Measurements from ENCODE around the gene TMEM181.
"Not testable (repeated sequence)": the region's sequence is repeated elsewhere in the genome, so short reads cannot be mapped to it uniquely, and the experiment has no call there.

TMEM181 gene

GRCh38 chr6:158660333-158660754, 100.5 kb downstream of the TMEM181 start:
- no peak for DNase-seq (ENCODE audit: low read depth in 2 of 2)

- no peak for DNase-seq (ENCODE audit: low read depth in 2 of 2)
Observed at GRCh38 chr6:158661156-158661685, 101.3 kb downstream of the TMEM181 start.

- DNase-seq (ENCODE audit: low read depth in 2 of 2): no peak
Observed at GRCh38 chr6:158662607-158662953, 102.7 kb downstream of the TMEM181 start.

- no peak for DNase-seq (ENCODE audit: low read depth in 2 of 2)
Observed at GRCh38 chr6:158662954-158663624, 103.2 kb downstream of the TMEM181 start.

- no peak for DNase-seq (ENCODE audit: low read depth in 2 of 2)
Observed at GRCh38 chr6:158663625-158664165, 103.8 kb downstream of the TMEM181 start.

- no peak for DNase-seq (ENCODE audit: low read depth in 2 of 2)
Observed at GRCh38 chr6:158665332-158665731, 105.4 kb downstream of the TMEM181 start.

GRCh38 chr6:158666628-158667359, 106.9 kb downstream of the TMEM181 start:
- DNase-seq (ENCODE audit: low read depth in 2 of 2): no peak

- no peak for DNase-seq (ENCODE audit: low read depth in 2 of 2)
Observed at GRCh38 chr6:158667360-158667981, 107.6 kb downstream of the TMEM181 start.

- no peak for DNase-seq (ENCODE audit: low read depth in 2 of 2)
Observed at GRCh38 chr6:158668707-158669103, 108.8 kb downstream of the TMEM181 start.

- no peak for DNase-seq (ENCODE audit: low read depth in 2 of 2)
Observed at GRCh38 chr6:158669145-158670035, 109.5 kb downstream of the TMEM181 start.

- not testable (repeated sequence) for DNase-seq (ENCODE audit: low read depth in 2 of 2)
Observed at GRCh38 chr6:158672119-158672518, 112.2 kb downstream of the TMEM181 start.

- DNase-seq (ENCODE audit: low read depth in 2 of 2): no peak
Observed at GRCh38 chr6:158672726-158673125, 112.8 kb downstream of the TMEM181 start.

GRCh38 chr6:158674342-158675131, 114.6 kb downstream of the TMEM181 start:
- no peak for DNase-seq (ENCODE audit: low read depth in 2 of 2)

GRCh38 chr6:158677094-158677493, 117.2 kb downstream of the TMEM181 start:
- not testable (repeated sequence) for DNase-seq (ENCODE audit: low read depth in 2 of 2)

- no peak for DNase-seq (ENCODE audit: low read depth in 2 of 2)
Observed at GRCh38 chr6:158677906-158678578, 118.2 kb downstream of the TMEM181 start.

- DNase-seq (ENCODE audit: low read depth in 2 of 2): no peak
Observed at GRCh38 chr6:158680015-158680414, 120.1 kb downstream of the TMEM181 start.

- no peak for DNase-seq (ENCODE audit: low read depth in 2 of 2)
Observed at GRCh38 chr6:158680481-158680880, 120.6 kb downstream of the TMEM181 start.

GRCh38 chr6:158684311-158684710, 124.4 kb downstream of the TMEM181 start:
- DNase-seq (ENCODE audit: low read depth in 2 of 2): no peak

GRCh38 chr6:158684745-158685324, 124.9 kb downstream of the TMEM181 start:
- DNase-seq (ENCODE audit: low read depth in 2 of 2): no peak
